Brain microvascular endothelial cell (primary cell): ENCODE measurements around the gene FBRSL1.
A peak's percentile ranks its signal among the peaks of the same experiment; 100 is the strongest.

Experiments used
- DNase-seq: peaks from one replicate; pipeline ENCODE4 v3.0.0-alpha.2; 2020
- H3K27ac ChIP-seq: fragments of 250-450 bp; sonication (Bioruptor Pico); 2 replicates; pipeline ENCODE4 v1.5.1; 2020; ENCODE audit warnings: mild to moderate bottlenecking, moderate library complexity
- H3K27me3 ChIP-seq: fragments of 250-450 bp; sonication (Bioruptor Pico); replicated peaks from 2 replicates; pipeline ENCODE4 v1.5.1; 2020; ENCODE audit warnings: mild to moderate bottlenecking
- H3K36me3 ChIP-seq: fragments of 250-450 bp; sonication (Bioruptor Pico); replicated peaks from 2 replicates; pipeline ENCODE4 v1.5.1; 2020; ENCODE audit warnings: mild to moderate bottlenecking
- H3K4me3 ChIP-seq: 2 replicates; pipeline ENCODE4 v1.5.1; 2011; ENCODE audit warnings: low read depth, mild to moderate bottlenecking, control low read depth, low read length, moderate library complexity
- CTCF ChIP-seq: IDR thresholded peaks from 2 replicates; pipeline ENCODE4 v1.5.1; 2011; ENCODE audit warnings: low read depth, mild to moderate bottlenecking, moderate library complexity, low read length, control low read depth, inconsistent platforms; ENCODE audit errors: missing control alignments
- in situ Hi-C: cut with HindIII; loops from 2 replicates; pipeline ENCODE4 v1.10.0; 2017; ENCODE audit warnings: low sequenced_read_pairs, low pct_ligation_motif_present

The FBRSL1 gene

GRCh38 chr12:132505852-132506219 is 15.9 kb downstream of the FBRSL1 start:
- no peak for TF ChIP-seq CTCF
- Histone ChIP-seq H3K27ac (no peak overlapping the region), H3K36me3 (peaks cover 2% of the 10 kb centered on the region), H3K27me3 (no peaks in the 10 kb centered on the region), H3K4me3 (no peak overlapping the region)
- no peak for DNase-seq
- in situ Hi-C loops = no loop called here

GRCh38 chr12:132506328-132507160 is 16.6 kb downstream of the FBRSL1 start:
- in situ Hi-C loops = no loop called here
- no peak for TF ChIP-seq CTCF
- H3K27me3 ChIP-seq = no peaks in the 10 kb centered on the region
- peak overlapping the region; percentile 29 for H3K4me3 ChIP-seq
- H3K36me3 ChIP-seq = peaks cover 2% of the 10 kb centered on the region
- H3K27ac ChIP-seq = no peak overlapping the region
- DNase-seq = peak; percentile 71

GRCh38 chr12:132507161-132507538 is 17.2 kb downstream of the FBRSL1 start:
- H3K4me3 ChIP-seq = peak overlapping the region; percentile 29
- peaks cover 2% of the 10 kb centered on the region for H3K36me3 ChIP-seq
- DNase-seq = no peak
- no peak overlapping the region for H3K27ac ChIP-seq
- H3K27me3 ChIP-seq = no peaks in the 10 kb centered on the region
- no peak for TF ChIP-seq CTCF
- in situ Hi-C loops = no loop called here

GRCh38 chr12:132507656-132508490 is 17.9 kb downstream of the FBRSL1 start:
- no peak overlapping the region for H3K4me3 ChIP-seq
- H3K27me3 ChIP-seq = no peaks in the 10 kb centered on the region
- in situ Hi-C loops = no loop called here
- H3K27ac ChIP-seq = no peak overlapping the region
- peaks cover 2% of the 10 kb centered on the region for H3K36me3 ChIP-seq
- peak; percentile 18 for TF ChIP-seq CTCF
- DNase-seq = no peak

- no peak for TF ChIP-seq CTCF
- Histone ChIP-seq H3K36me3 (peaks cover 2% of the 10 kb centered on the region), H3K27me3 (no peaks in the 10 kb centered on the region), H3K27ac (no peak overlapping the region), H3K4me3 (no peak overlapping the region)
- no peak for DNase-seq
- in situ Hi-C loops = no loop called here
Measured at GRCh38 chr12:132508491-132508740, 18.5 kb downstream of the FBRSL1 start.
